Body of pancreas (tissue), 4 donors: Measurements from ENCODE around the gene UTRN.

ENCODE experiments used
- POLR2A ChIP-seq, 3 donors: fragments of 450-650 bp; IDR thresholded peaks; one replicate each; pipeline ENCODE4 v1.6.1; 2016; ENCODE audit warnings: antibody characterized with exemption in 3 of 3, mild to moderate bottlenecking in 2 of 3
- TF ChIP-seq, protein P1 (sequence below), 7 experiments: fragments of 450-650 bp in 4 of 7; fragments of 200-600 bp in 3 of 7; sonication (generic) in 3 of 7; IDR thresholded peaks; one replicate each; pipeline ENCODE4 v1.5.1; 2016 to 2019; ENCODE audit warnings: antibody characterized with exemption in 7 of 7

DNA sequence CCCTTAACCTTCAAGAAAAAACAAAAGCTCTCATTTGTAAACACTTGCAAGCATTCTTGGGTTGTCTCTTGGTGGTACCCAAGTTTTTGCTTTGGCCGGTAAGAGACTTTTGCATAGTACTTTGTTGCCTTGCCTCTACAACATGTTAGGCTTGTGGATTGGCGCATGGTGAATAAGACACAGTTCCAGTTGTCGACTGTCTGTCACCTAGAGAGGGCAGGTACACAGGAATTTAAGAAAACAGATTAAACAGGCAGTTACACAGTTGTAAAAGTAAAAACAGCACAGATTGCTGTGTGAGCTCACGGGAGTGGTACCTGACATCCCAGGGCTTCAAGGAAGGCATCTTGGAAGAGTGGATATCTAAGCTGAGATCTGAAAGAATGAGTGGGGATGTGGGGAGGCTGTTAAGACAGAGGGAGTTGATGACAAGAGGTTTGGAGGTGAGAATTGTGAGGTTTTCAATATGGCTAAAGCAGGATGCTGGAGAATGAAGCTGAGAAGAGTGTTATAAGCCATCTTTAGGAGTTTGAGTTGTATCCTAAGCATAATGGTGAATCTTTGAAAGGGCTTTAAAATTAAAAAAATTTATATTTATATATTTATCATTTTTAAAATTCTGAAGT, 19.2 kb downstream of the UTRN start:
- TF ChIP-seq, protein P1, sequence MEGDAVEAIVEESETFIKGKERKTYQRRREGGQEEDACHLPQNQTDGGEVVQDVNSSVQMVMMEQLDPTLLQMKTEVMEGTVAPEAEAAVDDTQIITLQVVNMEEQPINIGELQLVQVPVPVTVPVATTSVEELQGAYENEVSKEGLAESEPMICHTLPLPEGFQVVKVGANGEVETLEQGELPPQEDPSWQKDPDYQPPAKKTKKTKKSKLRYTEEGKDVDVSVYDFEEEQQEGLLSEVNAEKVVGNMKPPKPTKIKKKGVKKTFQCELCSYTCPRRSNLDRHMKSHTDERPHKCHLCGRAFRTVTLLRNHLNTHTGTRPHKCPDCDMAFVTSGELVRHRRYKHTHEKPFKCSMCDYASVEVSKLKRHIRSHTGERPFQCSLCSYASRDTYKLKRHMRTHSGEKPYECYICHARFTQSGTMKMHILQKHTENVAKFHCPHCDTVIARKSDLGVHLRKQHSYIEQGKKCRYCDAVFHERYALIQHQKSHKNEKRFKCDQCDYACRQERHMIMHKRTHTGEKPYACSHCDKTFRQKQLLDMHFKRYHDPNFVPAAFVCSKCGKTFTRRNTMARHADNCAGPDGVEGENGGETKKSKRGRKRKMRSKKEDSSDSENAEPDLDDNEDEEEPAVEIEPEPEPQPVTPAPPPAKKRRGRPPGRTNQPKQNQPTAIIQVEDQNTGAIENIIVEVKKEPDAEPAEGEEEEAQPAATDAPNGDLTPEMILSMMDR (IDR thresholded peaks at IDR 0.05): no peak
- TF ChIP-seq POLR2A (IDR thresholded peaks at IDR 0.05): no peak
